ENCODE results near the gene AK1.

The AK1 gene

DNA sequence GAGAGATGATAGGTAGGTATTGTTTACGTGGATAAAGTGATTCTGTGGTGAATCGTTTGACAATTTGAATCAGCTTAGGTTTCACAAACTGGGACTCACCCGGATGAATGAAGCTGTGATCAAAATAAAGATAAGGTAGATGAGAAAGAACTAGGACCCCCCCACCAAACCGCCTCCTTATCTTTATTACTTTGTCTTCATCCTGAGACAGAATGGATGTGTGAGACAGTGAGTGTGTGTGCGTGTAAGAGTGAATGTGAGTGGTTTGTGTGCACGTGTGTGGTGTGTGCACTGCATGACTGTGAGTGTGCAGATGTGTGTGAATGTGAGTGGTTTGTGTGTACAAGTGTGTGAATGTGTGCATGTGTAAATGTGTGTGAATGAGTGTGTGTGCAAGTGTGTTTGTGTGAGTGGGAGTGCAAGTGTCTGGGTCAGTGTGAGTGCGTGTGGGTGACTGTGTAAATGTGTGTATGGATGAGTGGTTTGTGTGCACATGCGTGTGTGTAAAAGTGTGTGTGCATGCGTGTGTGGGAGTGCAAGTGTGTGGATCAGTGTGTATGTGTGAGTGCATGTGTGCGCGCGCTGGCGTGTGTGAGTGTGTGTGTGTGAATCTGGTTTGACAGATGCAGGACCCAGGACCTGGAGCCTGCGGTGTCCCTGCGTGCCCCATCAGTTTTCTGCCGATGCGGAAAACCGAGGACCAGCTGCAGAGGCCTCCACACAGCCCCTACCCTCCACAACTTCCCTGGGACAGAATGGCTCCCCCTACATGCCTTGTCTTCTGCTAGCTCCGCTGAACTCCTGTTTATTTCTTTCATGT lies 11.6 kb downstream of the AK1 start:
- DNase-seq = no peak

DNA sequence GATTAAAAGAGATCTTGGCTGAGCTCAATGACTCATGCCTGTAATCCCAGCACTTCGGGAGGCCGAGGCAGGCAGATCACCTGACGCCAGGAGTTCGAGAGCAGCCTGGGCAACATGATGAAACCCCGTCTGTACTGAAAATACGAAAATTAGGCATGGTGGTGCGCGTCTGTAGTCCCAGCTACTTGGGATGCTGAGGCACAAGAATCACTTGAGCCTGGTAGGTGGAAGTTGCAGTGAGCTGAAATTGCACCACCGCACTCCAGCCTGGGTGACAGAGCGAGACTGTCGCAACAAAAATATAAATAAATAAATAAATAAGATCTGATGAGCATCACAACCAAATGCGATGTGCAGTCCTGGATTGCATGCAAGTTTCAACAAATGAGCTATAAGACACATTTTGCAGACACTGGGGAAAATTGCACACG lies 14.3 kb downstream of the AK1 start:
- DNase-seq = no peak

DNA sequence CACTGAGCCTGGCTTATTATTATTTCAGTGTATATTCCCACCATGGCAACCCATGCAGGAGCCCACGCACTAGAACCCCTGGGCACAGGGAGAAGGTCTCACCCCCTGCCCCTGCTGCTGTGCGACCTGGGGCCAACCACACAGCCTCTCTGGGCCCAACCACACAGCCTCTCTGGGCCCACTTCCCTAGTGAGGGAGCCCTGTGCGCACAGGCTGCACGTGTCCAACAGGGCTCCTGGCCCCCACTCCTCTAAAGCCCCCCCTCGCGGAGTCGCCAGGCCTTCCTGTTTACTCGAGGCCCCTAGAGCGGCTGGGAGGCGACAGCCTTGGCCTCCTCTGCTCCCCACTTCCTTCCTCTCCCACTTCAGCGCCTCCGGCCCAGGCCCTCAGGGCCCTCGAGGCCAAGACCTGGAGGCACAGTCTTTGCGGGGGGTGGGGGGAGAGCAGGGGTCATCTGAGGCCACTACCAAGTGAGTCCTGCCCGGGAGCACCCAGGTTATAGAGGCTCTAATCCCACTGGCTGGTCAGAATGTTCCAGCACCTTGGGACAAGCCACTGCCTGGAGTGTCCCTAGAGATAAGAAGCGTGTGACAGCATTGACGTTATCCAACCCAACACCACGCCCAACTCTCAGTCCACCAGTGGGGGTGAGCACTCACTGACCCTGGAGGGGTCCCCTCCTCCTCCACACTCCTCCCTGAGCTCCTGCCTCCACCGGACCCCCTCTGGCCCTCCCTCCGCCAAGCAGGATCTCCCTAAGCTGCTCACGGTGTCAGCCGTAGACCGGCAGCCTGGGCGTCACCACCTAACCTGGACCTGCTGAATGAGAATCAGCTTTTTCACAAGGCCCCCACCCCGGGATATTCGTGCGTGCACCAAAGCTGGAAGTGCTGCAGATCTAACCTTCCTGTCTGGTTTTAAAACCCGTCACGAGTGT lies 15.1 kb downstream of the AK1 start:
- DNase-seq = no peak

DNA sequence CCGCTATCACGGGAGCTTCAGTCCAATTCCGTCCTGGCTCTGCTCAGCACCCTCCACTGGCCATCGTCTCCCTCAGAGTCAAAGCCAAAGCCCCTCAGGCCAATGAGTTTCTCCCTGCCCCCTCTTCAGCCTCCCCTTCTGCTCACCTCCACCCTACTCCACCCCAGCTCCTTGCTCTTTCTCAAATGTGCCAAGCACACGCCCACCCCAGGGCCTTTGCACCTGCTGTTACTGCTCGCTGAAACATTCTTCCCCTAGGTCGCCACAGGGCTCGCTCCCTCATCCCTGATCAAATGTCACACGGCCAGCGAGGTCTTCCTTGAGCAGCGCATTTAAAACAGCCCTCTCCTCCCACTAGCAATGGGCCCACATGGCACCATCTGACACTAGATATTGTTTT lies 16.7 kb downstream of the AK1 start:
- DNase-seq = no peak

DNA sequence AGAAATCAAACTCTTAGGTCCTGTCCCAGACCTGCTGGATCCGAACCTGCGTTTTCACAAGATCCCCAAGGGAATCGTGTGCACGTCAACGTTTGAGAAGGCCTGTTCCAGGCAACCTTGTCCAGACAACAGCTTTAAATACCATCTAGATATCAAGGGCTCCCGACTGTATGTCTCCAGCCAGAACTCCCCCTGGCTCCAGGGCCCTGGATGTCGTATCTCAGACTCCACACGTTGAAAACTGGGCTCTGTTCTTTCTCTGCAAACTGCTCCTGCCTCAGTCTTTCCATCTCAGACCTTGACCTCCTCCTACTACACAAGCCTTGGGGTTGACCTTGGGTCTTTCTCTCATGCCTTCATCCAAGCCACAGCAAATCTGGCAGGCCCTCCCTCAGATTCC lies 17.2 kb downstream of the AK1 start:
- no peak for DNase-seq

DNA sequence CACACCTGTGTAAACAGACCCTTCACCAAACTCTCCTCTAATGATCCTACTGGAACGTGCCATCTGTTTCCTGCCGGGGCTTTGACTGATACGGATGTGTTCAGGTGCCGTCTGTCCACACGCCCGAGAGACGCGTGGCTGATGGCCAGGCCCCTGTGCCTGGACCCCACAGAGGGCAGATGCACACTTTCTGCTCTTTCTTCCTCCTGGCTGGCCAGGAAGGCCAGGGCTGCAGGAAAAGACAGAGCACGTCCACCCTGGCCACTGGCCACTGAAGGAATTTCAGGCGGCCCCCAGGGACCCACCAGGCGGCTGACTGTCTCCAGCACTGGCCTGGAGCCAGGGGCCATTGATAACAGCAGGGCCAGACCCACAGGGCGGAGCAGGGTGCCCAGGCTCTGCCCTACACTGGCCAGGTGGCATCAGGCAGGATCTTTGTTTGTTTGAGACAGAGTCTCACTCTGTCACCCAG lies 19.4 kb downstream of the AK1 start:
- DNase-seq = no peak

DNA sequence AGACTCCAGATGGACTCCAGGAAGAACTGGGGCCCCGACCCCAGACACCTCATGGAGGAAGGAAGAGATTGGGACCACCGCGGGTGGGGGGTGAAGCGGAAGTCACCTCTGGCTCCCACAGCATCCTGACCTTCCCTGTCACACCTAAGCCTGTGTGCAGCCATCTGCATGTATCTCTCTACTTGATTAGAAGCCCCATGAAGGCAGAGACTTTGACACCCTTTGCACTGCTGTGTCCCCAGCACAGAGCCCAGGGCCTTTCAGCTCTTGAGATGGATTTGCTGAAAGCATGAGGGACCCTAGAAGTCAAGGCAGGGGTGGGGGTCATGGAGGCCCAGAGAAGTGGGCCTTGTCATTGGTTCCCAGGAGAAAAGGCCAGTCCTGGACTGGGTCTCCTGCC lies 20.2 kb downstream of the AK1 start:
- DNase-seq = no peak

DNA sequence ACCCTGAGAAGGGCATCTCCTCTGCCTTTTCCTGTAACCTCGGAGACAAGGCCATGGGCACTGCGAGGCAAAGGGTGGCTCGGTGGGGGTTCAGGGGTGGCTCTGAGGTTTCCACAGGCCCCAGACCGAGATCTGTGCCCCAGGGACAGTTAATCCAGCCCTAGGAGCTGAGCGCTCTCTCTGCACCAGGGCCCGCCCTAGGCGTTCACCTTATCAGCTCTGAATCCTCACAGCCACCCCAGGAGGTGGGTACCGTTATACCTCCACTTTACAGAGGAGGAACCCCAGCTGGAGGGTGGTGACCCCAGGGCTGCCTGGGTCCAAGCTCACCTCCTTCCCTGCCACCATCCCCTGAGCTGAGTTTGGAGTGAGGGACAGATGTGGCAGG lies 20.8 kb downstream of the AK1 start:
- DNase-seq = no peak

DNA sequence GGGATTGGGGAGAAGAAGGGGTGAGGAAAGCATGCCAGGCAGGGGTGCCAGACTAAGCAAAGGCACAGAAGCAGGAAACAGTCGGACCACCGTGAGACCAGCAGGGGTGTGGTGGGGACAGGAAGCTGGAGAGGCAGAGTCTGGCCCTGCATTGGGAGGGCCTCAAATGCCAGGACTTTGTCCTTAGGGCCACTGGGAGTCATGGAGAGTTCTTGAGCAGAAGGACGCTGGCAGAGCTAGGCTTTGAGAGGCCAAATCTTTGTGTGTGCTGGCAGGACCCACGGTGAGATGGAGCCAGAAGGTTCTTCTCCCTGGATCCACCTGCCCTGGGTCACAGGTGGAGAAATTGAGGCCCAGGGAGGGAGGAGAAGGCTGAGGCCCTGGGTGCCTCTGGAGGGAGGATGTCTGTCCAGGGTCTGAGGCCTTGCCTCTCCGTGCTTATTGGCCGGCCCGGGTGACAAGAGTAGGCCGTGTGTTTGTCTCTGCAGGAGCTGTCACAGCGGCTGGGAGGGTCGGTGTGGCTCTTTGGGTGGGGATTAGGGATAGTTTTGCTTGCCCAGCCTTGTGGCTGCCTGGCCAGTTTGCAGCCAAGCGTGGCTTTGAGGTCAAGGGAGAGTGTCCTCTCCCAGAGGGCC lies 21.3 kb downstream of the AK1 start:
- DNase-seq = no peak

DNA sequence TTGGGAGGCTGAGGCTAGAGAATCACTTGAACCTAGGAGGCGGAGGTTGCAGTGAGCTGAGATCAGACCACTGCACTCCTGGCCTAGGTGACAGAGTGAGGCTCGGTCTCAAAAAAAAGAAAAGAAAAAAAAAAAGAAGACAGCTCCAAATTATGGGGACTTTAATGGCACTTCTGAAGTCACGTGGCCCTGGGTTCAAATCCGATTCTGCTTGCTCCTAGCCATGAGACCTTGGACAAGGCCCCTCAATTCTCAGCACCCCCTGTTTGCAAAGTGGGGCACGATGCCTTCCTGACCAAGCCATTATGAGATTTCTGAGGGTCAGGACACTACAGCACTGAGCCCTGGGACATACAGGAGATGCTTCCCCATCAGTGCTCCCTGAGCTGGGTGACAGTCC lies 22.0 kb downstream of the AK1 start:
- no peak for DNase-seq

DNA sequence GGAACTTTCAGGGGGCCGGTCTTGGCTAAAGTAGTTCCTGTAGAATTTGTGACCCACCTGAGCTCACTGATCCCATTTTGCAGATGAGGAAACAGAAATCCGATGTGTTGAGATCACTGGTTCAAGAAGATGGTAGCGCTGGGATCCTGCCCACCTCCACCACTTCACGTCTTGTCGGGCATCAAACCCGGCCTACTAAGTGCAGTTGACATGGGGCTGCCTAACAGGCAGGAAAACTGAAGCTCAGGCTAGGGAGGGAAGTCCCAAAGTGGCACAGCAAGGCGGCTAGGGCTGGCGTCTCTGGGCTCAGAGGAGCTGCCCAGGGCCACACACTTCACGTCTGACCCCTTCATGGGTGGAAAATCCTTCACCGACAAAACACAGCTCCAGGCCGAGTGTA lies 22.5 kb downstream of the AK1 start:
- no peak for DNase-seq

DNA sequence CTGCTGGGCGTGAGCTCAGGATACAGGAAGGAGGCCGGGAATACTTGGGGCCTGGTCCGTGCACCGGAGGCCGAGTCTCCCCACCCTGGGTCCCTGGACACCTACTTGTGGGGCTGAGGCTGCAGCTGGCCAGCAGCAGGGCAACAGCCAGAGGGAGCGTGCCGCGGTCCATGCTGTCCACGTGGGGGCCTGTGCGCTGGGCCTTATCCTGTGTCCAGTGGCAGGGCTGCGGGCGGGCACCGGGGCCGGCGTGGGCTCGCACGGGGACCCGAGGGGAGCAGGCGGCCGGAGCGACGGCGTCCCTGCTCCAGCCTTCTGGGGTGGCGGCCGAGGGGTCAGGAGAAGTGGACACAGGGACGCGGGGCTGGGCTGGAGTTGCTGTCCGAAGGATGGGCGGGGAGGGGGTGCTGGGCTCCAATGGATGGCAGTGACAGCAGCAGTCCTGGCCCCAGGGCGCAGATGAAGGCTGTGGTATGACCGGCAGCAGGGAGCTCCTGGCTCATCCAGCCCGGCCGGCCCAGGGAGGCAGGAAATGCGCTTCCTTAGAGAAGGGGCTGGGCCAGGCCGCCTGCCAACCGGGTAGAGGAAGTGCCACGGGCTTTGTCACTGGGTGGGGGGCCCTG lies 23.2 kb downstream of the AK1 start, which contains the start of gene ENG:
TSS of gene ENG (minus strand) at position 475 of the 623 bp plus-strand sequence. CDS start at position 172, 303 bp downstream.
- DNase-seq = no peak

DNA sequence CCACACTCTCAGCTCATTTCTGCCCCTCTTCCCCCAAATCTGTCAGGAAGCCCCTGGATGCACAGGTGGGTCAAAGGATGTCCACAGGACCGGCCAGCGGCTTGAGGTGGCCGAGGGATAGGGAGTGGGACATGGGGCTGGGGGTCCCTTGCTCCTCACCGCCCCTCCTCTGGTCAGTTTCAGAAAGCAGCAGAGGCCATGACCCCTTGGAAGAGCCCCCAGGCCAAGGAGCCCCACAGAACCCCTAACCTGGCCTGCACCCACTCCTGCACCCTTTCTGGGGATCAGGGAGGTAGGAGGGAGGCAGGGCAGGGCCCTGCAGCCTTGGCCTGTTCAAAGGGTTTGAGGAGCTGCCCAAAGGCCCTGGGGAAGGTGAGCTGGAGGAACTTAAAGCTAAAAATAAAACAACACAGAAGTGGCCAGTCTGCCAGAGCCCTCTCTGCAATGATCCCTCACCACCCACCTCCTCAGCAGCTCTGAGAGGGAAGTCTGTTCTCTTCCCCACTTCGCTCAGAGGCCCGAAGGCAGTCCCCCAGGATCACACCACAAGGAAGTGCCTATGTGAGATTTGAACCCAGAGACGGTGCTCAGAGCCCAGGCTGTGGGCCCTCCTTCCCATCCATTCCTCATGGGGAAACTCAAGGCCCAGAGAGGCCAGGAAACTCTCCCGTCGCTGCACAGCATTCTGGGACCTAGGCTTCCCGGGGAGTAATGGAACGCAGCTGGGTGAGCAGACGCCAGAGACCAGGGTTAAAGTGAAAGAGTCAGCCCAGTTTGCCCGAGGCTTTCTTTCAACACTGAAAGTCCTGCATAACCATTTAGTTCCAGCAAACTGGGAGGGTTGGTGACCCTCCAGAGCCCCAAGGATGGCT lies 23.9 kb downstream of the AK1 start:
- DNase-seq = no peak

DNA sequence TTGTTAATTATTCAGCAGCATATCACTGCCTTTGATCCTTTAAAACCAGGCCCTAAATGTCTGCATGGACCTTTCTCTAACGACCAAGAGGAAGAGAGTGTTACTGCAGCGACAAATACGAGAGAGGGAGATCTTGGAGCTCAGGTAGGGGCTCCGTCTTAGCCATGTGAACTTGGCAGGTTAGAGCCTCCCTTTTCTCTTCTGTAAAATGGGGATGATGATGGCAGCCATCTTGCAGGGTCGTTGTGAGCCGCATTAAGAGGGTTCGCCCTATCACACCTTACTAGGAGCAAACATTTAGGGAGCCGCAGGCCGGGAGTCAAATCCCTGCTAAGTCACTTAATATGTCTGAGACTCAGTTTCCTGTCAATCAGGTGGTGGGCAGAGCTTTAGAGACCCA lies 24.6 kb downstream of the AK1 start:
- no peak for DNase-seq

DNA sequence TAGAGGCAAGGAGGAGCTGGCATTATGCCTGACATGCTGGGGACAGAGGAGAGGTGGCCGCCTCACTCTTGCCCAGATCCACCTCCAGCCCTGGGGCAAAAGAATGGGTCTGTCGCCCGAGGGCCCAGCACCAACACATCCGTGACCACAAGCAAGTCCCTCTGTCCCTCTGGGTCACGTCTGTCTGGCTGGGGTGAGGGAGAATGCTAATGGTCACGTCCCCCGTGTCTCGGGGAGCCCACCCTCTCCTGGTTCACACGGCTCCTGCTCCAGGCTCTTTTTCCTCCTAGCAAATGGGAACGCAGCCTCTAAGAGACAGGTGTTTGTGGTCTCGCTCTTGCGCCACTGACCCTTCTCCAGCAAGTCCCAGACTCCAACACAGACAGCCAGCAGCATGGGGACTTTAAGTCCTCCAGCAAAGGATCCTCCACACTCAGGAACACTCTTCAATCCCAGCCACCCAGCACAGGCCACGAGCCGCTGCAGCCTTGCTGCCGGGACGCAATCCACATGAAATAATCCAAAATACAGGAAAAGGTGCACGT lies 27.1 kb downstream of the AK1 start:
- DNase-seq = no peak

DNA sequence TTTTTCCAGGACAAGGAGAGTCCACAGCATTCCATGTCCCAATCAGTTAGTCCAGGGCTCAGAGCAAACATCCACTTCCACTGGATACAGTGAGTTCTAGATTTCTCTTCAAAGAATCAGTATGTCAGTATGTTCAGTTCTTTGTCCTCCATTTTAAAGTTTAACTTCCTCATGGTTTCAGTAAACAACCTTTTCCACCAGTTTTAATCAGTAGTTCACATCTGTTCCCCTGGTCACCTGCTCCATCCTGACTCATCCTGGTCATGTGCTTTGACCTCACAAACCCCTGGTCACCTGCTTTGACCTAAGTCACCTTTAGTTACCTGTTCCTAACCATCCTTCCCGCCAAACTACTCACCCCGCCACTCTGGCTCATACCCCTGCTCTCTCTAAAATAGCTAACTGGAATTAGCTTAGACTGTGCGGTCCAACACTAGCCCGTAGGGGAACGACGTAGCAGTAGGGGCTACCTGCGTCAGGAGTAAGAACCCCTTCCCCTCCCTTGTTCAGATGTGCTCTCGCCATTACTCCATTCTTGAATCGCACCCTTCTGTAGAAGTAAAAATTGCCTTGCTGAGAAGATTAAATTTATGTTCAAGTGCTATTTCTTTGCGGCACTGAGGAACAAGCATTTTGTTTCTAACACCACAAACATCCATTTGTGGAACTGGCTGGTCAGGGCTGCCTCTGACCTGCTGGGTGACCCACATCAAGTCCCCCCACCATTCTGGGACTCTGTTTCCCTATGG lies 28.5 kb downstream of the AK1 start:
- no peak for DNase-seq

DNA sequence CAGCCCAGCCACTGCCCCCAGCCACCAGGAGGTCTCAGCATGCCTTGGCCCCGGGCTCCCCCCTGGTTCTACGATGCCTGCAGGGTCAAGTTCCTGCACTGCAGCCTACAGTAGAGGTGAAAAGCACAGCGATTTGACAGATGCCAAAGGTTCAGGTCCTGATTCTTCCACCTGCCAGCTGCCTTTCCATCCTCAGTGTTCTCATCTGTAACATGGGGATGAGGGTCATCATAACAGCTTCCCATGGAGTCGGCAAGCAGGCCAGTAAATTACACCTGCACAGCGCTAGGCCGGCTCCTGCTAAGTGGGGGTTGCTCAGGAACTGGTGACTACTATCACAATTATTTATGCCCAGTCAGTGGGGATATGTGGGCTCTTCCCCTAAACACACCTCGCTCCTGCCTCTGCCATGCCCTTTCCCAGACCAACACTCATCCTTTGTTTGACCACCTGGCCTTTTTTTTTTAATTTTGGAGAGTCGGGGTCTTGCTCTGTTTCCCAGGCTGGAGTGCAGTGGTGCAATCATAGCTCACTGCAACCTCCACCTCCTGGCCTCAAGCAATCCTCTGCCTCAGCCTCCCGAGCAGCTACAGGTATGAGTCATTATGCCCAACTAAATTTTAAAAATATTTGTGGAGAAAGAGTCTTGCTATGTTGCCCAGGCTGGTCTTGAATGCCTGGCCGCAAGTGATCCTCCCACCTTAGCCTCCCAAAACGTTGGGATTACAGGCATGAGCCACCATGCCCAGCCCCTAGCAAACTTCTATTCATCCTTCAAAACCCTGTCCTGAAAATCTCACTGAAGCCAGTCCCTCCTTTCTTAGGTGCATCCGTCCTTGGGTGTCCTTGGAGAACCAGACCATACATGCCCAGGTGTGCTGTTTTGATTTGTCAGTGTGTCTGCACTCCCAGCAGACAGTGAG lies 29.4 kb downstream of the AK1 start:
- no peak for DNase-seq

DNA sequence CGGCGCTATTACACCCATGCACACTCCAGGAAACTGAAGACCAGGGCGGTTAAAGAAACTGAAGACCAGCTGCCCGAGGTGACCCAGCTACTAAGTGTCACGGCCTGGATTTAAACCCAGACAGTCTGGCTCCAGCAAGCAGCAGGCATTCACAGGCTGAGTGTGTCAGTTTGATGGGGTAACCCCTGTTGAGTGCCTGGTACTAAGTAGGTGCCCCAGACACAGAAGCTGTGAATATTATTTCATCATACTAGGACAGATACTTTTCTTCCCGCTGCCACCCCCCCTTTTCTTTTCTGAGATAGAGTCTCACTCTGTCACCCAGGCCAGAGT lies 30.3 kb downstream of the AK1 start:
- no peak for DNase-seq

DNA sequence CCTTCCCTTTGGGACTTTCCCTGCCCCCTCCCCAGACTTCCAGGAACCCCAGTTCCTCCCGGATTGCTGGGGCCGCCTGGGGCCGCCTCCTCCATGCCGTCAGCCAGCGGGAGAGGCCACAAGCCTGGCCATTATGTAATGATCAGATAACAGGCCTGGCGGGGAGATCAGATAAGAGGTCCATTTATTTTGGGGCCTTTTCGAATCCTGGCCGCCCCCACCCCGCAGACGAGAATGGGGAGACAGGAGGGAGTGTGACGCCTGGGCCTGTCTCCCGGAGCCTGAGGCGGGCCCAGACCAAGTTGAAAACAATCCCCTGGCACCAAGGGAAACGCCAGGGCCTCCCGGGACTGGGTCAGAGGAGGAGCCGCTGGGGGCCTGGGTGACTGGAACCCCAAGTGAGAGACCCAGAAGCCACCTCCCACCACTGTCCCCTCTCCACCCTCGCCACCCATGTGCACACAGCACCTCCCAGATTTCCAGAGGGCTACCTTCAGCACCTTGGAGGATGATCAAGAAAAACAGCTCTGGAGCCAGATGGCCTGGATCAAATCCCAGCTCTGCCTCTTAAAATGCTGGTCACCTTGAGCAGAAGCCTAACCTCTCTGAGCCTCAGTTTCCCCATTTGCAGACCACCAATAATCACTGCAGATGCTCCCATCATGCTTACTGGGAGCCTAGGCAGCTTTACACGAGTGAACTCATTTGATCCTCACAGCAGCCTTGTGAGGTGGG lies 30.9 kb downstream of the AK1 start:
- DNase-seq = no peak
